Suprapubic skin (tissue), 2 donors: Measurements from ENCODE around the gene NGF.

ENCODE experiments used
- EP300 ChIP-seq: sonication (generic); formaldehyde crosslinking; IDR thresholded peaks from one replicate; pipeline ENCODE4 v1.6.1; 2017; ENCODE audit warnings: antibody characterized with exemption
- POLR2A ChIP-seq, 2 donors: fragments of 450-650 bp; IDR thresholded peaks; one replicate each; pipeline ENCODE4 v1.6.1; 2017; ENCODE audit warnings: antibody characterized with exemption in 2 of 2, mild to moderate bottlenecking in 2 of 2, moderate library complexity in 2 of 2

- TF ChIP-seq EP300 (no peak), POLR2A (IDR thresholded peaks at IDR 0.05) (no peak)
These were observed 99.0 kb downstream of the NGF start for GRCh38 chr1:115239148-115239422.
